Keratinocyte (primary cell): ENCODE results near the gene SLC32A1. TPM values are rescaled to one million over a fixed set of nuclear protein-coding genes. Genes with fewer than 3 reads are reported as not detected.
A peak's percentile ranks its signal among the peaks of the same experiment; 100 is the strongest.

Source experiments
- DNase-seq: peaks from one replicate; pipeline ENCODE4 v3.0.0-alpha.2; 2011; ENCODE audit warnings: low read depth, missing footprints, low spot score
- FAIRE-seq: peaks from 2 replicates; lab custom pipeline; 2011; peaks lifted over from hg19 to GRCh38; lab: Jason Lieb, UNC
- H2AFZ ChIP-seq: 2 replicates; pipeline ENCODE4 v1.6.0; 2012; ENCODE audit warnings: low read length, control low read depth, inconsistent platforms; ENCODE audit not compliant: control insufficient read depth
- H3K27ac ChIP-seq: 2 replicates; pipeline ENCODE4 v1.5.1; 2011; ENCODE audit warnings: low read length; ENCODE audit not compliant: control insufficient read depth, insufficient read depth
- H3K27me3 ChIP-seq: 3 replicates; pipeline ENCODE4 v1.6.0; 2011; ENCODE audit warnings: low read length; ENCODE audit not compliant: control insufficient read depth, insufficient read depth; ENCODE audit errors: extremely low read depth
- H3K36me3 ChIP-seq, 2 experiments: 2 replicates in 1 of 2; 3 replicates in 1 of 2; pipeline ENCODE4 v1.5.1; 2011; ENCODE audit warnings: low read length in 2 of 2, mild to moderate bottlenecking in 1 of 2; ENCODE audit not compliant: control insufficient read depth in 2 of 2, insufficient read depth in 2 of 2; ENCODE audit errors: extremely low read depth in 1 of 2
- H3K4me1 ChIP-seq: 3 replicates; pipeline ENCODE4 v1.5.1; 2011; ENCODE audit warnings: low read length; ENCODE audit not compliant: control insufficient read depth, insufficient read depth; ENCODE audit errors: extremely low read depth
- H3K4me2 ChIP-seq: 3 replicates; pipeline ENCODE4 v1.6.0; 2011; ENCODE audit warnings: low read depth, low read length; ENCODE audit not compliant: control insufficient read depth, insufficient read depth; ENCODE audit errors: extremely low read depth
- H3K4me3 ChIP-seq, 3 experiments: fragments of 200-600 bp in 1 of 3; sonication (generic) in 1 of 3; 2 replicates in 2 of 3; 3 replicates in 1 of 3; pipeline ENCODE4 v1.5.1; 2011 to 2016; ENCODE audit warnings: low read length in 3 of 3, mild to moderate bottlenecking in 3 of 3, control low read depth in 2 of 3, inconsistent platforms in 1 of 3, low read depth in 1 of 3, mixed read lengths in 1 of 3, mixed run types in 1 of 3, moderate library complexity in 1 of 3; ENCODE audit not compliant: control insufficient read depth in 2 of 3, insufficient read depth in 2 of 3; ENCODE audit errors: extremely low read depth in 1 of 3
- H3K79me2 ChIP-seq: 2 replicates; pipeline ENCODE4 v1.6.0; 2012; ENCODE audit warnings: low read length; ENCODE audit not compliant: control insufficient read depth, insufficient read depth
- H3K9ac ChIP-seq: 3 replicates; pipeline ENCODE4 v1.6.0; 2011; ENCODE audit warnings: low read length; ENCODE audit not compliant: control insufficient read depth, insufficient read depth; ENCODE audit errors: extremely low read depth
- H3K9me1 ChIP-seq: 3 replicates; pipeline ENCODE4 v1.6.0; 2011; ENCODE audit warnings: low read length; ENCODE audit not compliant: control insufficient read depth, insufficient read depth; ENCODE audit errors: extremely low read depth
- H3K9me3 ChIP-seq: 2 replicates; pipeline ENCODE4 v1.5.1; 2012; ENCODE audit warnings: low read depth, low read length; ENCODE audit not compliant: control insufficient read depth
- H4K20me1 ChIP-seq: 3 replicates; pipeline ENCODE4 v1.6.0; 2011; ENCODE audit warnings: low read length; ENCODE audit not compliant: control insufficient read depth, insufficient read depth; ENCODE audit errors: extremely low read depth
- EZH2 ChIP-seq: IDR thresholded peaks from one replicate; pipeline ENCODE4 v1.6.1; 2012; ENCODE audit warnings: inconsistent platforms, mild to moderate bottlenecking, low read length, moderate library complexity
- dilution Hi-C: fragments of 300-500 bp; cut with MboI; formaldehyde crosslinking; loops from one replicate; pipeline ENCODE4 v1.7.0; 2020; ENCODE audit warnings: low sequenced_read_pairs; ENCODE audit not compliant: extremely low pct_ligation_motif_present
- polyA plus RNA-seq, 5 experiments: library from polyadenylated mRNA; depleted of rRNA in 3 of 5; stranded (reverse) in 3 of 5; stranded (forward) in 1 of 5; unstranded in 1 of 5; fragments of >200 nt; gene quantifications; 1 replicate in 1 of 5; 2 replicates in 3 of 5; 3 replicates in 1 of 5; pipeline versions ENCODE4 v1.2.1 to v1.2.3, GENCODE V29; 2011 to 2012; ENCODE audit warnings: missing spikeins in 2 of 5, low read depth in 1 of 5, low replicate concordance in 1 of 5
- TF ChIP-seq, protein P1 (sequence below), 3 experiments: IDR thresholded peaks in 1 of 3; conservative IDR thresholded peaks in 1 of 3; optimal IDR thresholded peaks in 1 of 3; 2 replicates in 2 of 3; 3 replicates in 1 of 3; pipeline versions ENCODE3 to v1.5.1; 2011; ENCODE audit warnings: low read length in 3 of 3, mild to moderate bottlenecking in 3 of 3, moderate library complexity in 2 of 3, control low read depth in 1 of 3, inconsistent platforms in 1 of 3; ENCODE audit not compliant: insufficient read depth in 2 of 3; ENCODE audit errors: extremely low read depth in 1 of 3

Gene SLC32A1
- polyA plus RNA-seq, 1 donor (not counting 4 experiments of a cell fraction or from before 2014, with no cell fraction given) = not detected

GRCh38 chr20:38763616-38764015, 39.3 kb downstream of the SLC32A1 start:
- no peaks in the 10 kb centered on the region for H4K20me1 ChIP-seq
- peaks cover 14 to 27% of the 10 kb centered on the region in 2 experiments for H3K36me3 ChIP-seq
- no peak overlapping the region for H3K27ac ChIP-seq
- H3K9ac ChIP-seq = no peak overlapping the region
- peaks cover 2% of the 10 kb centered on the region for H3K9me1 ChIP-seq
- H3K4me1 ChIP-seq = peaks cover 14% of the 10 kb centered on the region
- DNase-seq = no peak
- H3K4me3 ChIP-seq = no peak overlapping the region
- H3K79me2 ChIP-seq = no peaks in the 10 kb centered on the region
- H3K4me2 ChIP-seq = no peak overlapping the region
- no peaks in the 10 kb centered on the region for H3K9me3 ChIP-seq
- H2AFZ ChIP-seq = no peak overlapping the region
- H3K27me3 ChIP-seq = no peaks in the 10 kb centered on the region
- dilution Hi-C loops = no loop called here
- FAIRE-seq = no peak
- TF ChIP-seq, protein P1, sequence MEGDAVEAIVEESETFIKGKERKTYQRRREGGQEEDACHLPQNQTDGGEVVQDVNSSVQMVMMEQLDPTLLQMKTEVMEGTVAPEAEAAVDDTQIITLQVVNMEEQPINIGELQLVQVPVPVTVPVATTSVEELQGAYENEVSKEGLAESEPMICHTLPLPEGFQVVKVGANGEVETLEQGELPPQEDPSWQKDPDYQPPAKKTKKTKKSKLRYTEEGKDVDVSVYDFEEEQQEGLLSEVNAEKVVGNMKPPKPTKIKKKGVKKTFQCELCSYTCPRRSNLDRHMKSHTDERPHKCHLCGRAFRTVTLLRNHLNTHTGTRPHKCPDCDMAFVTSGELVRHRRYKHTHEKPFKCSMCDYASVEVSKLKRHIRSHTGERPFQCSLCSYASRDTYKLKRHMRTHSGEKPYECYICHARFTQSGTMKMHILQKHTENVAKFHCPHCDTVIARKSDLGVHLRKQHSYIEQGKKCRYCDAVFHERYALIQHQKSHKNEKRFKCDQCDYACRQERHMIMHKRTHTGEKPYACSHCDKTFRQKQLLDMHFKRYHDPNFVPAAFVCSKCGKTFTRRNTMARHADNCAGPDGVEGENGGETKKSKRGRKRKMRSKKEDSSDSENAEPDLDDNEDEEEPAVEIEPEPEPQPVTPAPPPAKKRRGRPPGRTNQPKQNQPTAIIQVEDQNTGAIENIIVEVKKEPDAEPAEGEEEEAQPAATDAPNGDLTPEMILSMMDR (optimal IDR thresholded peaks at IDR 0.05 in 1 of 3, IDR thresholded peaks at IDR 0.05 in 1 of 3, conservative IDR thresholded peaks at IDR 0.05 in 1 of 3; ENCODE audit: extremely low read depth in 1 of 3, insufficient read depth in 2 of 3, low read length in 3 of 3) = no peak
- TF ChIP-seq EZH2 = no peak

DNA sequence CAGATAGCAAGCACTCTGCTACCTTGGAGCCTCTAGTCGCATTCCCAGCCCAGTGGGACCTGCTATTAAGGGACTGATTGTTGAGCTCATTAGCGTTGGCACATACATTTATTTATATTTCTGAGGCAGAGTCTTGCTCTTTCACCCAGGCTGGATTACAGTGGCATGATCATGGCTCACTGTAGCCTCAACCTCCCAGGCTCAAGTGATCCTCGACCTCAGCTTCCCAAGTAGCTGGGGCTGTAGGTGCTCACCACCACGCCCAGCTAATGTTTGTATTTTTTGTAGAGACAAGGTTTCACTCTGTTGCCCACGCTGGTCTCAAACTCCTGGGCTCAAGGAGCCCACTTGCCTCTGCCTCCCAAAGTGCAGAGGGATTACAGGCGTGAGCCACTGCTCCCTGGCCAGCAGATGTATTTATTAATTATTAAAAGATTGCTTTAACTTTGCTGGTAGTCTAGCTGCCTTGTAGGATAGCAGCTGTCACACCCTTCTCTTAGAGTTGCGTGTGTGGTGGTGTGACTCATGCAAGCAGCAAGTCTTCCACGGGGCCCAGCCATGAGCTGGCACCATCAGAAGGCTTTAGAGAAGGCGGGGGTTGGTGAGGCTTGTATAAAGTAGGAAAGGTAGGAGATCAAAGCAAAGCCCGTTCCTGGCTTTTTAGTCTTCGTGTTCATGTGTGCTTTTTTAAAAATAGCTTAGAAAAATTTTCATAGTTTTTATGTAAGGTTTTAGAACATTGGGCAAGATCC, 40.5 kb downstream of the SLC32A1 start:
- Histone ChIP-seq H2AFZ (no peak overlapping the region), H3K4me2 (peak overlapping the region; percentile 68), H3K79me2 (no peaks in the 10 kb centered on the region), H3K9me3 (no peaks in the 10 kb centered on the region), H3K9ac (peak overlapping the region; percentile 39), H3K36me3 (peaks cover 18 to 26% of the 10 kb centered on the region in 2 experiments), H3K27ac (peak overlapping the region; percentile 64), H3K4me1 (peaks cover 14% of the 10 kb centered on the region), H4K20me1 (no peaks in the 10 kb centered on the region), H3K4me3 (no peak overlapping the region), H3K9me1 (peaks cover 2% of the 10 kb centered on the region), H3K27me3 (no peaks in the 10 kb centered on the region)
- no peak for TF ChIP-seq EZH2
- no peak for DNase-seq
- dilution Hi-C loops = no loop called here
- FAIRE-seq = peak; percentile 80
